HG02610 (cell line): ENCODE data around the gene CCNG1.
A peak's percentile ranks its signal among the peaks of the same experiment; 100 is the strongest.
"Not testable (repeated sequence)": the region's sequence is repeated elsewhere in the genome, so short reads cannot be mapped to it uniquely, and the experiment has no call there.

Source experiments
- ATAC-seq: cut with Tn5 transposase; IDR thresholded peaks from one replicate; pipeline ENCODE4 v1.9.1; 2021; ENCODE audit warnings: mild to moderate bottlenecking, moderate library complexity; ENCODE audit not compliant: unreplicated experiment

The CCNG1 gene

GRCh38 chr5:163440954-163441353 lies 3.6 kb downstream of the CCNG1 start:
- ATAC-seq = no peak

GRCh38 chr5:163444526-163444925 lies 7.1 kb downstream of the CCNG1 start:
- no peak for ATAC-seq

- ATAC-seq = no peak
Measured at GRCh38 chr5:163445345-163445744, 8.0 kb downstream of the CCNG1 start.

GRCh38 chr5:163447191-163447590 lies 9.8 kb downstream of the CCNG1 start:
- ATAC-seq = no peak

- no peak for ATAC-seq
Measured at GRCh38 chr5:163447875-163448274, 10.5 kb downstream of the CCNG1 start.

DNA sequence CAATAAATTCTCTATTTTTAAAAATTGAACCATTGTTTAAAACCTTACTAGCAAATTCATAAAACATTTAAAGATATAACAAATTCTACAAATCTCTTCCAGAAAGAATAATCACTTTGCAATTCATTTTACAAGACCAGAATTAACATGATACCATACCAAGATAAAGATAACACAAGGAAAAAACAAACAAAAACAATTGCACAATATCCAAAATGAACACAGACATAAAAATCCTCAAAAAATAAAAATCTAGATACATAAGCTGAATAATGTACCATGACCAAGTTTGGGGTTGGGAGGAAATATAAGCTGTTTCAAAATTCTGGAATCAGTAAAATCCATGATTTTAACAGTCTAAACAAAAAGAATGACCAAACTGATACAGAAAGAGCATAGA lies 11.1 kb downstream of the CCNG1 start:
- no peak for ATAC-seq

DNA sequence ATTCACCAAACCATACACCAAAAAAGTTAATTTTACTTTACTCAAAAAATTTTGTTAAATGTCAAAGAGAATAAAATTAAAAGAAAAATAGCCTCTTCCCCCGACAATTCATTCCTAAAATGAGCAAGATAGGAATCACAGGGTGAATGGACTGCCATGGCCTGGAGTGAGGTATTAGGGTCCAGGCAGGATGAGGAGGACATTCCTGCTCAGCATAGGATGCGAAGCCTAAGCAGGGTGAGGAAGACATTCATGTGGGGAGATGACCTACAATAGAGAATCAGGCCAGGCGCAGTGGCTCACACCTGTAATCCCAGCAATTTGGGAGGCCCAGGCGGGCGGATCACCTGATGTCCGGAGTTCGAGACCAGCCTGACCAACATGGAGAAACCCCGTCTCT lies 14.1 kb downstream of the CCNG1 start:
- ATAC-seq = no peak

DNA sequence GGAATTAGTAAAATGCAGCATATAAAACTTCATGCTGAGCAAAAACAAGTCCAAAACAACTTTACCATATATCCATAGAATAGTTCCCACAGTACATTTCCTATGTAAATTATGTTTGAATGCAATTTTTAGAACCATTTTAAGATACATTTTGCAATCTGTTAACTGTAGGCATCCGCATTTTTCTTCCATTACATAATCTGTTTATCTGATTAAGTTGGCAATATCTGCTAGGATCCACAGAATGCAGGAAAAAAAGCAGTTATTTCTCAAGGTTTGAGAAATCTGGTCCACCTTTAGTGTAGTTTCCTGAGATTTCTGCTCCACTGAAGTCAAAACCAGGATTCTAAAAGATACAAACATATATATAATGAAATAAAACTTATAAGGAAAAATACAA lies 16.3 kb downstream of the CCNG1 start:
- ATAC-seq = no peak

DNA sequence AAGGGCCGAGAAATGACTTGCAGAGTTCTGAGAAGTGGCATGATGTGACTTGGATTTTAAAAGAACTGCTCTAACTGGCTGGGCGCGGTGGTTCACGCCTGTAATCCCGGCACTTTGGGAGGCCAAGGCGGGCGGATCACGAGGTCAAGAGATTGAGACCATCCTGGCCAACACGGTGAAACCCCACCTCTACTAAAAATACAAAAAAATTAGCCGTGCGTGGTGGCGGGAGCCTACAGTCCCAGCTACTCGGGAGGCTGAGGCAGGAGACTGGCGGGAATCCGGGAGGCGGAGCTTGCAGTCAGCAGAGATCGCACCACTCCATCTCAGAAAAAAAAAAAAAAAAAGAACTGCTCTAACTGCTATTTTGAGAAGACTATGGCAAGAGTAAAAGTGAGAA lies 18.0 kb downstream of the CCNG1 start:
- ATAC-seq = not testable (repeated sequence)

DNA sequence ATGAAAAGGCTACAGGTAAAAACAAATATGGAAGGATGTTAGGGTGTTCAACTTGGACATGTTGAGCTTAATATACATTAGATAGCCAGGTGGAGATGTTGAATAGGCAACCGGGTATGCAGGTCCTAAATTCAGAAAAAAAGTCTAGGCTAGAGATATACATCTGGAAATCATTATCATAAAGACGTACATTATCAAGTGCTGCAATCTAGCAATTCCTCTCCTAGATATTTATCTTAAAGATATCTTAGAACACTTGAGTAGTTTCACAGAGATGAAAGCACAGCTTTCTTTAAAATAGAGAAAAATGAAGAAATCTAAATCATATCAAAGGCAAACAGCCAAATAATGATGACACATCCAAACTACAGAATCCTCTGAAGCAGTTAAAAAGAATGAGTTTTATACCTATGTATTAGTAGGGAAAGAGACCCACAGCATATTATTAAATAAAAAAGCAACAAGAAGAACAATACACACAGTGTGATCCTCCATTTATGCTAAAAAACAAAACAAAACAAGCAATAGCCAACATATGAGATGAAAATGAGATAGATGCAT lies 18.7 kb downstream of the CCNG1 start:
- no peak for ATAC-seq

DNA sequence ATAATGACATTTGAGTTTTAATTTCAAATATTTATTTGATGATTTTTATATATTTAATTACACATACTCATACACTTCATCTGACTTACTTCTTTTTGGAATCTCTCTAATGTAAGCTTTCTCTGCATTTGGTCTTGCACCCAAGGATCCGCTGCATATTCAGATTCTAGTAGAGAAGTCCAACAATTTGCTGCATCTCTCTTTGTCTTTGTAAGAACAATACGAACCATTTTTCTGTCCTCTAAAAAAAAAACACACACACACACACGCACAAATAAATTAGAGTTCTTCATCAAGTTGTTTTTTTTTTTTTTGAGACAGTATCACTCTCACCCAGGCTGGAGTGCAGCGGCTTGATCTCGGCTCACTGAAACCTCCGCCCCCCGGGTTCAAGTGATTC lies 19.4 kb downstream of the CCNG1 start:
- no peak for ATAC-seq

DNA sequence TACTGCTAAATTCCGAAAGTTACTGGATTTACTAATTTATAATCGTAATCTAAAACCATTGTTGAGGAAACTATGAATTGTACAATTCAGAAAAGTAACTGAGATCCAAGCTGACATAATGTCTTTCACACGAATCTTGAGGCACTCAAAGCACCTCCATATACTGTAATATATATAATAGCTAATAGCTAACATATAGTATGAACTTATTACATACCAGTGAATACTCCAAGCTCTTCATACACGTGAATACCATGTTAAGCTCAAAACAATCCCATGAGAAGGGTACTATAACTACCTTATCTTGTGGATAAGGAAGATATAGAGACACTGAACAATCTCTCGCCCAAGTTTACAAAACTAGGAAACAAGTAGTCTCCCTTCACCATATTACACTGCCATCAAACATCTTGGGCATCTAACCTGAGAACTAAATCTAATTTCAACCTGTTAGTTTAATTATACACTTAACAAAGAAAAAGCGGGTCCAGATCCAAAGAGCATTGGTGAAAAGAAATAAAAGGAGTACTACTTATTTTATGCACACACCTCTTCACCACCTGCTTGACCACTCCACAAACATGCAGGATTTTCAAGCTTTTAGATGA lies 21.5 kb downstream of the CCNG1 start:
- no peak for ATAC-seq

- ATAC-seq = peak; percentile 1
Measured at GRCh38 chr5:163459462-163459818, 22.0 kb downstream of the CCNG1 start.

DNA sequence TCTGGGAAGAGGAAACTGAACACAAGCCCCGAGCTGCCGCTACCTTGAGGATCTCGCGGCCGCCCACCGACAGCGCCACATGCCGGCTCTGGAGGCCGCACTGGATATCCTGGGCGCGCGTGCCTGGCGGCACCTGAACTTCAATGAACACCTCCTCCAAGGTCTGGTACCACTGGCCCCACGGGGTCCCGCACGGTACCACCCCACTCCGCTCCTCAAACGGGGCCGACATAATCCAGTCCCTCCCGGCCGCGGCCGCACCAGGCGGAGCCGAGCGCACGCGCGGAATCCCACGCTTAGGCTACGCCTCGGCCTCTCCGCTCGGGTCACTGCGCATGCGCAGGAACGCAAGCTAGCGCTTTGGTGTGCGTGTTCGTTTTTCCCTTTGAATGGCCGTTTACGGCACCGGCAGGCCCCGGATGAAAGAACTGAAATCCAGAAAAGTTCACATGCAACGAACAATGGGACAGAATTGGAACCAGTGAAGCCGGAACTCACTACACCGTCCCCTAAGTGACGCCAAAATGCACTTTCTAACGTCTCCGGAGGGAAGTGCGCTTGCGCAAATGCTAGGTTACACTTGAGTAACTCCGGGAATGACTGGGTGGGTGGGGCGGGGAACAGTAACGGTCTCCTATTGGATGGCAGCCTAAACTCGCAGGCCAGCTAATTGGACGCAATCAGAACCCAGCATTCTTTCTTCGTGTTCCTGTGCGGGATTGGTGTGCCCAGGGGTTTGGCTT lies 22.6 kb downstream of the CCNG1 start, which contains the start of gene NUDCD2:
Gene NUDCD2, minus strand, starts transcription at position 284 of the 743 bp plus-strand sequence. Its CDS starts 52 bp downstream, at position 232.
- peak; percentile 84 for ATAC-seq

DNA sequence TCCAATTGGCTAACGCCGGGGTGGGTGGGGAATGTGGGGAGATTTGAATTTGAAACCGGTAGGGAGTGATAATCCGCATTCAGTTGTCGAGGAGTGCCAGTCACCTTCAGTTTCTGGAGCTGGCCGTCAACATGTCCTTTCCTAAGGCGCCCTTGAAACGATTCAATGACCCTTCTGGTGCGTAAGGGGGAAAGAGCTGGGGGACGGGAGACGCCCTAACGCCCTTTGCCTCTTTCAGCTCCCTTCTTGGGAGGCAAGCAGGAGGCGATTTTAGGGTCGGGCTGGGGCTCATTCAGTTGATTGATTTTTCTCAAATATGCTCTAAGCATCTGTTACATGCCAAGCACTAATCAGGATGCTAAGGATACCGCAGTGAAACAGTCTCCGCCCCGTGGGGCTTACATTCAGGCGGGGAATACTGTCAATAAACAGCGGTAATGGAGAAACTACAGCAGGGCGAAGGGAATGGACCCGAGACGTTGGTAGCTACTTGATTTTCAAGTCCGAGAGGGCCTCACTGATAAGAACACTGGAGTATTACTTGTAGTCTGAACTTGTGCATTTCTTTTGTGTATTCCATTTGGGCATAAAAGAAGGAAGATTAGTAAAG lies 23.3 kb downstream of the CCNG1 start, which contains the start of gene HMMR:
Gene HMMR, plus strand, starts transcription at position 71 of the 610 bp plus-strand sequence. Its CDS starts 61 bp downstream, at position 132.
- no peak for ATAC-seq

GRCh38 chr5:163463063-163463435 lies 25.7 kb downstream of the CCNG1 start:
- no peak for ATAC-seq

DNA sequence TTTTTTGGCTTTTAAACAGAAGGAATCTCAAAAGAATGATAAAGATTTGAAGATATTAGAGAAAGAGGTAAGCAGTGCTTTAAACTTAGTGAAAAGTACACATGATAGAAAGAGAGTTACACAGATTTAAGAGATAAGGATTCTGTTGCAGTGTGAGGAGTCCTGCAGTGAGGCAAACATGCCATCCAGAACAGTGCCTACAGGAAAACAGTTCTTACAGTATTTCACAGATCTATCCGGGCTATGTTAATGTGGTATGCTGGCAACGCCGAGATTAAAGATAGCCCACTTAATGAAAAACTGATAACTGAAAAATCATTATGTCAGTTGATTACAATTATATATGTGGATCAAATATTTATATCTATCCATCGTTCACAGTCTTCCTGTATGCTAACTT lies 30.3 kb downstream of the CCNG1 start:
- no peak for ATAC-seq

DNA sequence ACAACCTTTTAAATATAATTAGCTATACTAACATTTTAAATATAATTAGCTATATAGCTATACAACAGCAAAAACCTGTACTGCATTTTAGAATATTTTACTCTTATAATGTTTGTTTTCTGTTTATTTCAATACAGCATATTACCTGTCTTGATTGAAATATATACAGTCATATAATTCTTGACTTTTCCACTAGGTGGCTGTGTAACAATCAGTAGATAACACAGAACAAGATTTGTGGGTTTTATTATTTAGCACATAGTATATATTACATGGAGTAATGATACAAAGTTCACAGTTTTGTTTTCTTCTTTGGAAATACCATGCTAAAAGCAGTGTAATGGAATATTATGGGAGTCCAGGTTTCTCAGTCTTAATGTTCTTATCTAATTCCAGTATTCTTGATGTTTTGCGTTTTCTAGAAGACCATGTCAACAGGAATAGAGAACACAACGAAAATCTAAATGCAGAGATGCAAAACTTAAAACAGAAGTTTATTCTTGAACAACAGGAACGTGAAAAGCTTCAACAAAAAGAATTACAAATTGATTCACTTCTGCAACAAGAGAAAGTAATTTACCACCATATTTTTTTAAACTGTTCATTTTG lies 36.3 kb downstream of the CCNG1 start:
- peak; percentile 78 for ATAC-seq

GRCh38 chr5:163475411-163475810 lies 38.0 kb downstream of the CCNG1 start:
- ATAC-seq = no peak

DNA sequence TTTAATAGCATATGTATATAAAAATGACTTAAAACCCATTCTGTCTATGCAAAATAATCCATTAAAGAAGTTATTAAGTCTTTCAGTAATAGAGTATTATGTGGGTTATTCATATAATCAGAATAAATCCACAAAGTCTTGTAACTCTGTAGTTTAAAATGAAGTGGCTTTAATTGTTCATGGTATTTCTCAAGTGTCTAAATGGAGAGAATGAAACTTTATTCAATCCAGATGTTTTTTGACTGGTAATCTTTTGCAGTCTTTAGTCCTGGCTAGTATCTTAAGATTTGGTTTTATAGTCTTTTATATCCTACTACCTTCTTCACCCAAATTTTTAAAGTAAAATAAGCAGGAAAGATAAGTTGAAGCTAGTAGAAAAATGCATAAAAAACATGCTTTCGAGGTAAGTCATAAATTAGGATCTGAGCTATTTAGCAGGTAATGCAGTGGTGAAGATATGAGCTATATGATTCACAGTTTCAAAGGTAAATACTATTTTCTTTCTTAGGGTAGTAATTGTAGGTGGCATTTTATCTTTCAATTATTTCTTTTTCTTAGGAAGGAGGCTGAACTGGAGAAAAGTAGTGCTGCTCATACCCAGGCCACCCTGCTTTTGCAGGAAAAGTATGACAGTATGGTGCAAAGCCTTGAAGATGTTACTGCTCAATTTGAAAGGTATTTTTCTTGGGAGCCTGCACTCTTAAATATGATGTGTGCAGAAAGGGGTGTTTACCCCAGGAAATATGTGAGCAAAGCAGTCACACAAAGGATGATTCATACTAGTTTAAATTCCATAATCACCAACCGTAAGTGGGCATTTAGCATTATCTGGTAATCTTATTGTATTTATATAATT lies 41.0 kb downstream of the CCNG1 start:
- ATAC-seq = no peak

DNA sequence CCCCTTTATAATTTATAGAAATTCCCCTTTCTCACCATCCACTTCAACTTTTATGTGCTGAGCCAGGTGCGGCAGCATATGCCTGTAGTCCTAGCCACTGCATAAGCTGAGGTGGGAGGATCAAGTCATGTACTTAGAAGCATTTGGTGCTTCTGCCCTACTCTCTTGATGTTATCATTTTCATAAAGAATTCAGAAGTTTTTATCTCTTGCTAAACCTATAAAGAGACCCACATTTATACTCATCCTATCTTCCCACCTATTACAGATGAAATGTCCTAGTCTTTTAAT lies 41.5 kb downstream of the CCNG1 start:
- ATAC-seq = no peak
